Inferior parietal cortex (tissue), 1 donor: ENCODE measurements around the gene ZNF71.

Experiments
- DNase-seq: peaks from one replicate; pipeline ENCODE4 v3.0.0-alpha.2; 2016; ENCODE audit errors: extremely low spot score

The ZNF71 gene

GRCh38 chr19:56594783-56595547 lies at the start of gene ZNF71:
ZNF71 (plus strand) TSS chr19:56595302; CDS start chr19:56601559, 6,257 bp downstream.
- DNase-seq = peak; percentile 82

GRCh38 chr19:56547535-56547934 lies 47.6 kb upstream of the ZNF71 start:
- DNase-seq = no peak

DNA sequence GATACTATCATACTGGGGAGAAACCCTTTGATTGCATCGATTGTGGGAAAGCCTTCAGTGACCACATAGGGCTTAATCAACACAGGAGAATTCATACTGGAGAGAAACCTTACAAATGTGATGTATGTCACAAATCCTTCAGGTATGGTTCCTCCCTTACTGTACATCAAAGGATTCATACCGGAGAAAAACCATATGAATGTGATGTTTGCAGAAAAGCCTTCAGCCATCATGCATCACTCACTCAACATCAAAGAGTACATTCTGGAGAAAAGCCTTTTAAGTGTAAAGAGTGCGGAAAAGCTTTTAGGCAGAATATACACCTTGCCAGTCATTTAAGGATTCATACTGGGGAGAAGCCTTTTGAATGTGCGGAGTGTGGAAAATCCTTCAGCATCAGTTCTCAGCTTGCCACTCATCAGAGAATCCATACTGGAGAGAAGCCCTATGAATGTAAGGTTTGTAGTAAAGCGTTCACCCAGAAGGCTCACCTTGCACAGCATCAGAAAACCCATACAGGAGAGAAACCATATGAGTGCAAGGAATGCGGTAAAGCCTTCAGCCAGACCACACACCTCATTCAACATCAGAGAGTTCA lies 40.7 kb upstream of the ZNF71 start:
- no peak for DNase-seq

DNA sequence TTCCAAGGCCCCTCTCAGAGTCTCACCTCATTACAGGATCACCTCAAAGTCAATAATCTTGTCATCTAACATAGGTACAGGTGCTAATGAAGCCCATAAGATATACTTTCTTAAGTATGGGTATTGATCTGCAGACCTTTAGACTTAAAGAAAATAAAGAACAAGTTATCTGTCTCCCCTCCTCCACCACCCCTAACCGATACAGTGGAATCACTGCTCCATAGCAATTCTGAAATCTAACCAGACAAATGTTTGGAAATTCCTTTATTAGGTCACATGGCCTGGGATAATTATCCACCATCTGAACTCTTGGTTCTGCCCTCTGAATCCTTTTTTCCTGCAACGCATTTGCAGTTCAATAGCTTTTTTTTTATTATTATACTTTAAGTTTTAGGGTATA lies 32.3 kb upstream of the ZNF71 start:
- no peak for DNase-seq

DNA sequence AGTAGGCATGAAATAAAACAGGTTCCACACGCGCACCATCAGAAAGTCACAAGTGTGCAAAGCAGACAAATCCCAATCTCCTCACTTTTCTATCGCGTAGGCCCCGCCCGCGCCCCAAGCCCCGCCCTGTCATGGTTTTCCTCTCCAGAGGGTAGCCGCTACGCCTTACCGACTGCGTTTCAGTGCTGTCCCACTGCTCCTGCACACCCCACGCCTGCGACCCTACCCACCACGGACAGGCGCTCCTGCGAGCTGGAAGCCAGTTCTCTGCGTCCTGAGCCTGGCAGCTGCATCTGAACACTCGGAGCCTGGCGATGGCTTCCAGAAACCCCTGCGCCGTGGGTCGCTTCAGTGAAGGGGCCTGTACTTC lies 28.2 kb upstream of the ZNF71 start:
- DNase-seq = no peak

- peak; percentile 89 for DNase-seq
These were observed 27.6 kb upstream of the ZNF71 start, which contains the start of gene ZNF470 for GRCh38 chr19:56567274-56568120. ZNF470 (plus strand) TSS chr19:56567468; CDS start chr19:56570312, 2,844 bp downstream.

DNA sequence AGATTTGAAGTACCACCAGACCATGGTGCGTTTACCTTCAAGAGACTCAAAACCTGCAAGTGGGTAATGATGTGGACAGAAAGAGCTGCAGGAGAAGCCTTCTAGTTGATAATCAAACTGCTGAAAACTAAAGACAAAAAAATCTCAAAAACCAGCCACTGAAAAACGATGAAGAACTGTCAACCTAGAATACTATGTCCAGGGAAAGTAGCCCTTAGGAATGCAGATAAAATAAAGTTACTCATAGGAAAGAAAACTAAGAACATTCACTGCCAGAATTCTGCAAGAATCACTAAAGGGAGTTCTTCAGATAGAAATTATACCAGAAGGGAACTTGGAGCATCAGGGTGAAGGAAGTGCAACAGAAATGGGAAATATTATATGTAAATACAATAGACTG lies 22.5 kb upstream of the ZNF71 start:
- no peak for DNase-seq

DNA sequence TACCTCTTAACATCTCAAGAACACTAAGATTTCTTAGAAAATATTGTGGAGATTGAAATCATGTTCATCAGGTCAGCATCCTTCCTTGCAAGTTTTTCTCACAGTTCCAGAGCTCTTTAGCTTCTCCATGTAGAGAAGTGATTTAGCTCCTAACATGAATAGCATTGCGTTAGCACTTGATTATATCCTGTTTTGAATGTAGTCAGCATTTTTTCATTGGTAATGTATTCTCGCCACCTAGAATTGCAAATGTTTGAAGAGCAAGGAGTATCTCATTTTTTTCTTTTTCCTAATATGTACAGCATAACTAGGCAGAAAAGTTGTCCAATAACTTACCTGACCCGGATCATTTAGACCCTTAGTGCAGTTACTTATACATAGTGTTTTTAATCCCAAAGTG lies 21.2 kb upstream of the ZNF71 start:
- no peak for DNase-seq

- no peak for DNase-seq
These were observed 17.1 kb upstream of the ZNF71 start for GRCh38 chr19:56577719-56578602.

DNA sequence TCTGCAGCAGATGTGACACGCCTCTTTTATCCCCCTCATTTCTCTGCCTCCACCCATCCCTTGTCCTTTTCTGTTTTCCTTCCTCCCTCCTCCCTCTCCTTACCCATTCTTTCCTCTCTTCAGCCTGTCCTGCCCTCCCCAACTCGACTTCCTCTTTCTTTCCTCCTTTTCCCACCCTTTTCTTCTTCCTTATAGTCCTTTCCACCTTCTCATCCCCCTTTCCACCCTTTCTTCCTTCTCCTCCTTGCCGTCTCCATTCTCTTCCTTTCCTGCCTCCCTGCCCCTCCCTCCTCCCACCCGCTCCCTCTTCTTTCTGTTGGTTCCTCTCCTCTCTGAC lies 688 bp upstream of the ZNF71 start:
- DNase-seq = no peak

- no peak for DNase-seq
These were observed 422 bp downstream of the ZNF71 start for GRCh38 chr19:56595548-56595899.

GRCh38 chr19:56596676-56597075 lies 1.6 kb downstream of the ZNF71 start:
- no peak for DNase-seq

- DNase-seq = no peak
These were observed 2.6 kb downstream of the ZNF71 start for GRCh38 chr19:56597696-56598095.

DNA sequence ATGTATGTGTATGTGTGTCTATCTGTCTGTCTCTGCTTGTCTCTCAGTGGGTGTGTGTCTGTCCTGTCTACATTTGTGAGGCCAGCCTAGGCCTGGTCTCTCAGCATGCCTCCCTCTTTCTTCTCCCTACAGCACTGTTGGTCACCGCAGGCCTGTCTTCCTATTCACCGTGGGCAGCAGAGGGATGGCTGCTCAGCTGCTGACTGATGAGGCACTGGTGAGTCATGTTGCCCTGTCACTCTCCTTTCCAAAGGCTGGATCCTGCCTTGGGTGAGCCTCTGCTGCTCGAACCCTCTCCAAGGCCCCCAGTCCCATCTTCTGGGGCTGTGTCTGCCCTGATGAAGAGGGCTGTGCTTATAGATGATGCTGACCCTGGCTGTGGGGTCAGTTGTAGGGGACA lies 6.3 kb downstream of the ZNF71 start:
- no peak for DNase-seq

DNA sequence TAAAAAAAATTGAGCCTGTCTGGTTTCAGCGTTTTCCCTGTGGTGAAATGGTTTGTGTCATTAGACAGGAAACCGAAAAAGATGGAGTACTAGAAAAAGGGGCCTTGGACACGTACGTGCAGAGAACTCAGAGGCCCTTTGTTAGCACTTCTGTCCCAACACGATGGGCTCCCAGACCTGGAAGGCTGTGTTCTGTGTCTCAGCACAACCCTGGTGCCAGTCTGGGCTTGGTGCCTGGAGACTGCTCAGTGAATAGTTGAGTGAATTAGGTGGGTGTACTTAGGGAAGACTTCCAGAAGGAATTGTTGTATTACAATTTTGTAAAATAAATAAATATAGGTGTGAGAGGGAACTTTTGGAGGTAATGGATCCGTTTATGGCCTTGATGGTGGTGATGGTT lies 8.7 kb downstream of the ZNF71 start:
- DNase-seq = peak; percentile 6

DNA sequence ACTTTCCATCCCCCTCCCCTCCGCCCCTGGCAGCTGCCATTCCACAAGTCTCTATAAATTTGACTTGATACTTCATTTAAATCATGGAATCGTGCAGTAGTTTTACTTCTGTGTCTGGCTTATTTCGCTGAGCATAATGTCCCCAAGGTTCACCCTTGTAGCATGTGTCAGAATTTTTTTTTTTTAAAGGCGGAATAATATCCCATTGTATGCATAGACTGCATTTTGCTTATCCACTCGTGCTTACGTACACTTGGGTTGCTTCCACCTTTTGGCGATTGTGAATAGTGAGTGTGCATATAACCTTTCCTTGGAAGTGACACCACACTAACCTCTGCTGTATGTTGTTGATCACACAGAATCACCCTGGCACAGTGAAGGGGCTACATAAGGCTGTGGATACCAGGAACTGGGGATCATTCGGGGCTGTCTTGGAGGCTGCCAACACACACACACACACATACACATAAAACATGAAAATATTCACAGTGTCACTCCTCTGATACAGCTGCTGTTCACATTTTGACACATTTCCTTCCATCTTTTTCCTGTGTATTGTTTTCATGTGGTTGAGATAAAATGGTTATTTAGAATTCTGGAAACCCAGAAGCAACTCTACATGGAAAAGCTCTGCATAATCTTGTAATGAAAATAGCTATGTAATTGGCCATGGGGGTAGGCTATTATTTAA lies 13.3 kb downstream of the ZNF71 start:
- DNase-seq = no peak

GRCh38 chr19:56611288-56611687 lies 16.2 kb downstream of the ZNF71 start:
- no peak for DNase-seq

DNA sequence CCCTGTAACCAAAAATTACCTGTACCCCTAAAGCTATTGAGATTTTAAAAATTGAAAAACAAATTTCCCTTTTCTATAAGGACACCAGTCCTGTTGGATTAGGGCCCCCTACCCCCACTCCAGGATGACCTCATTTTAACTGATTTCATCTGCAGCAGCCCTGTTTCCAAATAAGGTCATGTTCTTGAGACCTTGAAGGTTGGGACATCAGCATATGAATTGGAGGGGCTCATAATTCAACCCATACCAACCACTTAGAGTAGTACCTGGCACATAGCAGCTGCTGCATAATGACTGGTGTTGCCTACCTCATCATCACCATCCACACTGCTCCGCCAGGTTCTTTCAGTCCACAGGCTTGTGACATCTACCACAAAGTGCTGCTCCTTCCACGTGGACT lies 17.6 kb downstream of the ZNF71 start:
- no peak for DNase-seq

- no peak for DNase-seq
These were observed 18.5 kb downstream of the ZNF71 start for GRCh38 chr19:56613639-56614038.

GRCh38 chr19:56617531-56617930 lies 22.4 kb downstream of the ZNF71 start:
- no peak for DNase-seq

GRCh38 chr19:56619121-56619520 lies 24.0 kb downstream of the ZNF71 start:
- no peak for DNase-seq
